GM18517 (cell line): ENCODE results near the gene POU6F1.

Source experiments
- ATAC-seq: cut with Tn5 transposase; IDR thresholded peaks from one replicate; pipeline ENCODE4 v1.9.1; 2021; ENCODE audit warnings: mild to moderate bottlenecking, moderate library complexity; ENCODE audit not compliant: unreplicated experiment

Gene POU6F1

DNA sequence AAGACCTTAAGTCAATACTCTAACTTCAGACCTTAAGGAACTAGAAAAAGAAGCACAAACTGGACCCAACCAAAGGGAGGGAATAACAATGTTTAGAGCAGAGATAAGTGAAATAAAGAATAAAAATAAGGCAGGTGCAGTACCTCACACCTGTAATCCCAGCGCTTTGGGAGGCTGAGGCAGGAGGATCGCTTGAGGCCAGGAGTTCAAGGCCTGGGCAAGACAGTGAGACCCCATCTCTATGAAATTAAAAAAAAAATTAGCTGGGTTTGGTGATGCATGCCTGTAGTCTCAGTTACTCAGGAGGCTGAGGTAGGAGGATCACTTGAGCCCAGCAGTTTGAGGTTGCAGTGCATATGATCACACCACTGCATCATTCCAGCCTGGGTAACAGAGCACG, 54.1 kb downstream of the POU6F1 start:
- ATAC-seq = no peak

DNA sequence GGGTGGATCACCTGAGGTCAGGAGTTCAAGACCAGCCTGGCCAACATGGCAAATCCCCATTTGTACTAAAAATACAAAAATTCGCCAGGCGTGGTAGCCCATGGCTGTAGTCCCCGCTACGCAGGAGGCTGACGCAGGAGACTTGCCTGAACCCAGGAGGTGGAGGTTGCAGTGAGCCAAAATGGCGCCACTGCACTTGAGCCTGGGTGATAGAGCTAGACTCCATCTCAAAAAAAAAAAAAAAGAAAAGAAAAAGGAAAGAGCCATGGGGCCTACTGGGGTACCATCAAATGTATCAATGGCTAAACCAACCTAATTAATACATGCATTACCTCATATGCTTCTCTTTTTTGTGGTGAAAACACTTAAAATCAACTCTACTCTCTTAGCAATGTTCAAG, 55.6 kb downstream of the POU6F1 start:
- ATAC-seq = no peak

DNA sequence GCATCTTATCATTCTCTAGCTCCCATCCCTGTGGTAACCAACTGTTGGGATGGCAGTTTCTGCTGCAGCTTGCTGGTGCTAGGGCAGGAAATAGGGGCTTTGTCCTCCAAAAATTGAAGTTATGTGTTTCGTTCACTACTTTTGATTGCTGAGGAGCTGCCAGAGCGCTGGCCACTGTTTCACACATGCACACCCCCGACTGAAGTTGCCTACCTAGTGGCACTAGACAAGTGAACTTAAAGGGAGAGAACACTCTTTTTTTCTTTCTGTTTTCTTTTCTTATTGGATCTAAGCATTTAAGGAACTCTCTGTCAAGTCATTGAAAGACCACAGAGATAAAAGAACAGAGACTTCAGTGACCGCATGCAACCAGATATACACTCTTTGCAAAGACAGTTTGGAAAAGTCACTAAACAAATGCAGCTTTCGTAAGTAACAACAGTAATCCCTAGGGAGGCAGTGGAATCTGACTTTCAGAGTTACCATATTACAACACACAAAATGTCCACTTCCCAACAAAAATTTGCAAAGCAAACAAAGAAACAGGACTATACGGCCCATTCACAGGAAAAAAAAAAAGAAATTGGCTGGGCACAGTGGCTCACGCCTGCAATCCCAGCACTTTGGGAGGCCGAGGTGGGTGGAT, 56.9 kb downstream of the POU6F1 start:
- no peak for ATAC-seq

DNA sequence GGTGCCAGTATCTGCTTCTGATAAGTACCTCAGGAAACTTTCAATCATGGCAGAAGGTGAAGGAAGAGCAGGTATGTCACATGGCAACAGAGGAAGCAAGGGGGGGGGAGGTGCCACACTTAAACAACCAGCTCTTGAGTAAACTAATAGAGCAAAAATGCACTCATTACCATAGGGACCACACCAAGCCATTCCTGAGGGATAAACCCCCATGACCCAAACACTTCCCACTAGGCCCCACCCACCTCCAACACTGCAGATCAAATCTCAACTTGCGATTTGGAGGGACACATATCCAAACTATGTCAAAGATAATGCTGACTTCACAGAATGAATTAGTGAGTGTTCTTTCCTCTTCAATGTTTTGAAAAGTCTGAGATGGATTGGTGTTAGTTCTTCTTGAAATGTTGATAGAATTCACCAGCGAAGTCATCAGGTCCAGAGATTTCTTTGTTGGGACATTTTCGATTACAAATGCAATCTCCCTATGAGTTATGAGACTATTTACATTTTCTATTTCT, 61.6 kb downstream of the POU6F1 start:
- ATAC-seq = no peak

DNA sequence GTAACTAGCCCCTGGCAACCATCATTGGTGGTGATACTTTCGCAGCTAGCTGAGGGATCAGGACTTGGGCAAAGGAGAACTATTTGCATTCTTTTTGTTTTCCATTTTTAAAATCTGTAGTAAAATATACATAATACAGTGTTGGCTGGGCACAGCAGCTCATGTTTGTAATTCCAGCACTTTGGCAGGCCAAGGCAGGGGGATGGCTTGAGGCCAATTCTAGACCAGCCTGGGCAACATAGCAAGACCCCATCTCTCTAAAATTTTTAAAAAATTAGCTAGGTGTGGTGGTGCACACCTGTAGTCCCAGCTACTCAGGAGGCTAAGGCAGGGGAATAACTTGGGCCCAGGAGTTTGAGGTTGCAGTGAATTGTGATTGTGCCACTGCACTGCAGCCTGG, 64.9 kb downstream of the POU6F1 start:
- ATAC-seq = no peak

DNA sequence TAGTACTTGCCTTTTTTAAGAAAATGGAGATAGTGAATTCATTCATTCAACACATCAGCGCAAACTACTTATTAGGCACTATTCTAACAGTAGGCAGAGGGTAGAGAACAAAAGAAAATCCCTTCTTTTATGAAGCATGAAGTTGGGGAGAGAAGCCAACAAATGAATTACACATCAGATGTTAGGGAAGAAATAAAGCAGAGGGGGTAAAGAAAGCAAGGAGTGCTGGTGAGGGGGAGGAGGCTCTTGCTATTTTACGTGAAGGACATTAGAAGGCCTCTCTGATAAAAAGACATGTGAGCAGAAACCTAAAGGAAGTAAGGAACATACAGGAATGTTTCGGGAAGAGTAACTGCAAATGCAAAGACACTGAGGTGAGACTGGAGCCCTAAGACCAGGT, 67.1 kb downstream of the POU6F1 start:
- ATAC-seq = no peak

DNA sequence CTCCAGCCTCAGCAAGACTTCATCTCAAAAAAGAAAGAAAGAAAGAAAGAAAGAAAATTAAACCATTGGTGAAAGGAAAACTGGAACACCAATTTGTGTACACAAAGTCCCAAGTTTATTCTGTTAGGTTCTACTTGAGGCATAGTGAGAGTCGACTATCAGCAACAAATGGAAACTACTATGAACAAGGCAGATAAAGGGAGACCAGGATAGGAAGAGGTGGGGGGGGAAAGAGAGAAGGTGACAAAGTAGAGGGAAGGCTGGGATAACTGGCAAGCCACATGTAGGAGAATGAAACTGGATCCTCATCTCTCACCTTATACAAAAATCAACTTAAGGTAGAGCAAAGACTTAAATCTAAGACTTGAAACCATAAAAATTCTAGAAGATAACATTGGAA, 70.6 kb downstream of the POU6F1 start:
- no peak for ATAC-seq

DNA sequence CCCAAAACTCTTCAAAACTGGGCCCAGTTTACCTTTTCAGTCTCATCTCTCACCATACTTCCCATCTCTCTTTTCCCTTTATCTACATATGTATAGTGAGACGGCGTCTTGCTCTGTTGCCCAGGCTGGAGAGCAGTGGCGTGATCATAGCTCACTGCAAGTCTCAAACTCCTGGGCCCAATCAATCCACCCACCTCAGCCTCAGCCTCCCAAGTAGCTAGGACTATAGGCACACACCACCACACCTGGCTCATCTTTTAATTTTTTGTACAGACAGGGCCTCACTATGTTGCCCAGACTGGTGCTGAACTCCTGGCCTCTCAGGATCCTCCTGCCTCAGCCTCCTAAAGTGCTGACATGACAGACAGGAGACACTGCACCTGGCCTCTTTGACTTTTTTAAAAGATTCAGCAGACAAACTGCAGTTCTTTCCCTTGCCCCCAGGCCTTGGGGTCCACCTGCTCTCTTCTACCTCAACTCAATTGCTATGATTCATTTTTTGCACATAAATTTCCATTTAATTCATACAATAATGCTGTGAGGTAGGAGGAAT, 78.5 kb downstream of the POU6F1 start:
- no peak for ATAC-seq
